ENCODE data around the gene ESYT1.

The ESYT1 gene, protein sequence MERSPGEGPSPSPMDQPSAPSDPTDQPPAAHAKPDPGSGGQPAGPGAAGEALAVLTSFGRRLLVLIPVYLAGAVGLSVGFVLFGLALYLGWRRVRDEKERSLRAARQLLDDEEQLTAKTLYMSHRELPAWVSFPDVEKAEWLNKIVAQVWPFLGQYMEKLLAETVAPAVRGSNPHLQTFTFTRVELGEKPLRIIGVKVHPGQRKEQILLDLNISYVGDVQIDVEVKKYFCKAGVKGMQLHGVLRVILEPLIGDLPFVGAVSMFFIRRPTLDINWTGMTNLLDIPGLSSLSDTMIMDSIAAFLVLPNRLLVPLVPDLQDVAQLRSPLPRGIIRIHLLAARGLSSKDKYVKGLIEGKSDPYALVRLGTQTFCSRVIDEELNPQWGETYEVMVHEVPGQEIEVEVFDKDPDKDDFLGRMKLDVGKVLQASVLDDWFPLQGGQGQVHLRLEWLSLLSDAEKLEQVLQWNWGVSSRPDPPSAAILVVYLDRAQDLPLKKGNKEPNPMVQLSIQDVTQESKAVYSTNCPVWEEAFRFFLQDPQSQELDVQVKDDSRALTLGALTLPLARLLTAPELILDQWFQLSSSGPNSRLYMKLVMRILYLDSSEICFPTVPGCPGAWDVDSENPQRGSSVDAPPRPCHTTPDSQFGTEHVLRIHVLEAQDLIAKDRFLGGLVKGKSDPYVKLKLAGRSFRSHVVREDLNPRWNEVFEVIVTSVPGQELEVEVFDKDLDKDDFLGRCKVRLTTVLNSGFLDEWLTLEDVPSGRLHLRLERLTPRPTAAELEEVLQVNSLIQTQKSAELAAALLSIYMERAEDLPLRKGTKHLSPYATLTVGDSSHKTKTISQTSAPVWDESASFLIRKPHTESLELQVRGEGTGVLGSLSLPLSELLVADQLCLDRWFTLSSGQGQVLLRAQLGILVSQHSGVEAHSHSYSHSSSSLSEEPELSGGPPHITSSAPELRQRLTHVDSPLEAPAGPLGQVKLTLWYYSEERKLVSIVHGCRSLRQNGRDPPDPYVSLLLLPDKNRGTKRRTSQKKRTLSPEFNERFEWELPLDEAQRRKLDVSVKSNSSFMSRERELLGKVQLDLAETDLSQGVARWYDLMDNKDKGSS

DNA sequence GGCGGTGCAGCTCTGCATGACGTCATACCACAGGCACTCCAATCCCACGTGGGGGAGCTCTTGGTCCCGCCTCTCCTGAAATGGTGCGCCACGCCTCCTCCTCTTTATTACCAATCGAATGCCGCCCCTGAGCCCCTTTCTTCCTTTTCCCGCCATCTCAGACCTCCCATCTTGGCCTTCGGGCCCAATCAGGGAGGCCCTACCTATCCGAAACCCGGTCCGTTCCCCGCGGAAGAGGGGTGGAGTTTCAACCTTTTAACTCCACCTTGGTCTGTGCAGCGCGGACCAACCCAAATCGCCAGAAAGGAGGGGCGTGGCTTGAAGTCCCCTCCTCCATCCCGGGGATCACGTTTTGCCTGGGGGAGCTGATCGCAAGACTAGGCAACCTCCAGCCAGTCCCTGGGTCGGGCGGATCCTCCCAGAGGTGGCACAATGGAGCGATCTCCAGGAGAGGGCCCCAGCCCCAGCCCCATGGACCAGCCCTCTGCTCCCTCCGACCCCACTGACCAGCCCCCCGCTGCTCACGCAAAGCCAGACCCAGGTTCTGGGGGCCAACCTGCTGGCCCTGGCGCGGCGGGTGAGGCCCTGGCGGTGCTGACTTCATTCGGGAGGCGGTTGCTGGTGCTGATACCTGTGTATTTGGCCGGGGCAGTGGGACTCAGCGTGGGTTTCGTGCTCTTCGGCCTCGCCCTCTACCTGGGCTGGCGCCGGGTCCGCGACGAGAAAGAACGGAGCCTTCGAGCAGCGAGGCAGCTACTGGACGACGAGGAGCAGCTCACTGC, at the start of gene ESYT1:
Gene ESYT1, plus strand, starts transcription at position 380 of the 782 bp plus-strand sequence. Its CDS starts 53 bp downstream, at position 433.
- DNase-seq, result peak; percentile 86 to 94 (median 92)

DNA sequence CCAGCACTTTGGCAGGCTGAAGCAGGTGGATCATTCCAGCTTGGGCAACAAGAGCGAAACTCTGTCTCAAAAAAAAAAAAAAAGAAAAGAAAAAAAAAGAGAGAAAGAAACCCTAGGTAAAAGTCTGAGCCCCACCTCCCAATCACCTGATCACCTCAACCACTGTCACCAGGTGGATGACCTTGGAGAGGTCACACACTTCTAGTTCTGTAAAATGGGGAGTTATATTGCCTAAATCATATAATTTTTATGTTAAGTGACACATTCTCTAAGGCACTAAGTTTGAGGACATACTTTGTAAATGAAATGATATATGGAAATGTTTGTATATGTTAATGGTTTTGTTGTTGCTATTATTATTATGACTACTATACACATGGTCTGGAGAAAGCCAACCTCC, 49.6 kb upstream of the ESYT1 start:
- no peak for DNase-seq

DNA sequence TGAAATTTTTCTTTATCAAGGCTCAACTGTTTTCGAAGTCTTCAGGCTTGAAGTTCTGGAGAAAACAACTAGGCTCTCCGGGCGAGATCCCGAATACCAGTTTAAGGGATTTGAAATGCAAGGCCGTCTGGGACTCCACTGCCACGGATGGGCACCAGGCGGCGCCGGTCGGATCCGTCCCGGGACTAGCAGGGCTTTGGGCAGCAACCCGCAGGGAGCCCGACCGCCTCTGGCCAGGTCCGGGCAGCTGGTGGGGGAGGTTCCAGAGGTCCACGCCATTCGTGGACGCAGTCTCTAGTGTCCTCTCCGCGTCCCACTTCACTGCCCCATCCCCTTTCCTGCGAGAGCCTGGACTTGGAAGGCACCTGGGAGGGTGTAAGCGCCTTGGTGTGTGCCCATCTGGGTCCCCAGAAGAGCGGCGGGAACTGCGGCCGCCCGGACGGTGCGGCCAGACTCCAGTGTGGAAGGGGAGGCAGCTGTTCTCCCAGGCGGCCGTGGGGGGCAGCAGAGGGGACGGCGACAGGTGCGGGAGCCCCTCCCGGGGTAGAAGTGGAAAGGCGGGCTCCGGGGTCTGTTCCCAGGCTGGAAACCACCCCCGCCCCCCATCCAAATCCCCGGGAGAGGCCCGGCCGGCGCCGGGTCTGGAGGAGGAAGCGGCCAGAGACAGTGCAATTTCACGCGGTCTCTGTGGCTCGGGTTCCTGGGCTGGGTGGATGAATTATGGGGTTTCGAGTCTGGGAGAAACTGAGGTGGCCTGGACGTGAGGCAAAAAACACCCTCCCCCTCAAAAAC, 48.9 kb upstream of the ESYT1 start:
- peak; percentile 16 to 30 (median 26) for DNase-seq

DNA sequence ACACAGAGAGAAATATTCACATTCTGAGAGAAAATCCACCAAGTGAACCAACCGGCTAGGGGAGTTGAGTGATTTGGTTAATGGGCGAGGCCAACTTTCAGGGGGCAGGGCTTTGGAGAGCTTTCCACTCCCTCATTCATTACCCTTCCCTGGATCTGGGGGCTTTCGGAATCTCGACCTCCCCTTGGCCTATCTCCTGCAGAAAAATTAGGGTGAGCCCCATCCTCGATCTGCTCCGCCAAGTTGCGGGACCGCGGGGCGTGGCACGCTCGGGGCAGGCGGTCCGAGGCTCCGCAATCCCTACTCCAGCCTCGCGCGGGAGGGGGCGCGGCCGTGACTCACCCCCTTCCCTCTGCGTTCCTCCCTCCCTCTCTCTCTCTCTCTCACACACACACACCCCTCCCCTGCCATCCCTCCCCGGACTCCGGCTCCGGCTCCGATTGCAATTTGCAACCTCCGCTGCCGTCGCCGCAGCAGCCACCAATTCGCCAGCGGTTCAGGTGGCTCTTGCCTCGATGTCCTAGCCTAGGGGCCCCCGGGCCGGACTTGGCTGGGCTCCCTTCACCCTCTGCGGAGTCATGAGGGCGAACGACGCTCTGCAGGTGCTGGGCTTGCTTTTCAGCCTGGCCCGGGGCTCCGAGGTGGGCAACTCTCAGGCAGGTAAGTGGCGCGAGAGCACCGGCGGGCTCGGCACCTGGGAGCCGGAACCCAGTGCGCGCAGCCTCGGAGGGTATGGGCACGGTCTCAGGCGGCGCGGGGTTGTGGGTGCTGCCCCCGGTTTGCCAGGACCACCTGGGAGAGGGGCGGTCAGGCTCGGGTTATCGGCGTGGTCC, 48.1 kb upstream of the ESYT1 start, which contains the start of gene ERBB3:
Gene ERBB3, plus strand, starts transcription at position 443 of the 833 bp plus-strand sequence. Its CDS starts 136 bp downstream, at position 579.
- peak; percentile 15 to 21 (median 18) for DNase-seq

DNA sequence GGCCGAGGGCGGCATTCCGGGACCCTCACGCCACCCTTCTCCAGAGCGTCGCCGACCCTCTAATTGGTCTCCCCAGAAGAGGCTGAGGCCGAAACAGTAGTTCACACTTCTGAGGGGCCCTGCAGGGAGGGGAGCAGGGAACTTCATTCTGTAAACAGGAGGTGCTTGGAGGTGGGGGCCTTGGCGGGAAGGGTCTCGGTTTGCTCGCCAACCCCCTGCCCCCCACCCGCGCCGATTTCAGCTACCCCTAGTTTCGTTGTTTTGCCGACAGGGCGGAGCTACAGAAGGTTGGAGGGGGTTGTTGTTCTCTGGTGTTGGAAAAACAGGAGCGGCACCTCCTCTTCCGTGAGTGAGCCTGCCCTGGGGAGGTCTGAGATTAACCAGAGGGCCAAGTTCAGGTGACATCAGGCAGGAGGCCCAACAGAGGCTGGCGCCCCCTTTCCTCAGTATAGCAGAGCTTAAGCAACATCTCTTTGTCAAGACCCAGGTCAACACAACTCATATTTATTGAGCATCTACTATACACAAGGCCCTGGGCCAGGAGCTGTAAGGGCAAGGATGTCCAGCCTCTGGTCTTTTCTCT, 47.4 kb upstream of the ESYT1 start:
- no peak for DNase-seq

DNA sequence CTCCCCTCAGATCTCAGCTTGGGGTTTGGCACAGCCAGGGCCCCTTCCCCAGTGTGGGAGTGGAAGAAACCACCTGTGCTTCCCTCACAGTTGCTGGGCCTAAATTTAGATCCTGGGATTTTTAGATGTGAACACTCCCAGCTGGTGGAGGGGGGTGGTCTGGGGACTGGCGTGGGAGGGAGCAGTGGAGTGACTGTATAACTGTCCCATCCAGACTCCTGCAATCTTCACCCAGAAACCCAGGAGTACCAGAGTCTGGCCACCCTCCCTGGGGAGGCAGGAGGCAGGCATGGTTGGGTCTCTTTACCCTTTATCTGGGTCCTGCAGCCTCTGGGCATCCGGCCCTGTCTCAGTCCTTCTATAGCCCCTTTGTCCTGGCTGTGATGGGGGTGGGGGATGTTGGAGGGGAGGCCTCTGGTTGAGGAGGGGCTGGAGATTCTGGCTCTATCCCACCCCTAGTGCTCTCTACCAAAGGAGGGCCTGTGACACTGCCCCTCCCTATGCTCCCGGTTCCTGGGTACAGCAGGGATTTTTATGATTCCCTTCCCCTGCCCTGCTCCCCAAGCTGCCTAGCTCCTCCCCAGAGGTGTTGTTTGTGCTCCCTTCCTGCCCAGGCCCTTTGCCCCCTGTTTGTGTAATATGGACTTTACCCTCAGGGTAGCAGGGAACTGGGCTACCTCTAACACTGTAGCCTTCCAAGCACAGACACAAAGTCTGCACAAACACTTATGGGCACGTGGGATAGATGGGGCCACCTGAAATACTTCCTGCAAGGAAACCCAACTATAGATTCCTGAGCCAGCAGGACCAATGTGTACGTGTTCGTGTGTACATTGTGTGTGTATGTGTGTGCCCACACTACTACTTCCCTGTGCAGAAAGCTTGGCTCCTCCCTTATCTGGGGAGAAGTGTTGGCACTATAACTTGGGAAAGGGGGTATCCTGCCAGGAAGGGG, 46.4 kb upstream of the ESYT1 start:
- no peak for DNase-seq

DNA sequence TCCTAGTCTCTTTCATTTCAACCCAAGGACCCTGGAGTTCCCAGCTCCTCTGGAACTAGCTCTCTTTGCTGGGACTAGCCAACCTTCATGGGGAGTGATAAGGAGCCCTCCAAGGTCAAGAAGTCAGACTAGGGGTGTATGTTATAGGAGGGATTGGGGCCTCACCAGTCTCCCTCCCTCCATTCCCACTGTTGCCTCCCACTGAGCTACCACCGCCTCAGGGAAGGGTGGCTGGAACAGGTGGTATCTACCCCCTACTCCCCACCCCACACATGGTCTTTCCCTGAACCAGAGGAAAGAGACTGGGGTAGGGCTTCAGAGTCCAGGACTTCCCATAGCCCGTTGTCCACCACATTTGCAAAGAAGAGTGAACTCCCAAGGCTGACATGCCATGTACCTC, 45.7 kb upstream of the ESYT1 start:
- DNase-seq, result no peak

DNA sequence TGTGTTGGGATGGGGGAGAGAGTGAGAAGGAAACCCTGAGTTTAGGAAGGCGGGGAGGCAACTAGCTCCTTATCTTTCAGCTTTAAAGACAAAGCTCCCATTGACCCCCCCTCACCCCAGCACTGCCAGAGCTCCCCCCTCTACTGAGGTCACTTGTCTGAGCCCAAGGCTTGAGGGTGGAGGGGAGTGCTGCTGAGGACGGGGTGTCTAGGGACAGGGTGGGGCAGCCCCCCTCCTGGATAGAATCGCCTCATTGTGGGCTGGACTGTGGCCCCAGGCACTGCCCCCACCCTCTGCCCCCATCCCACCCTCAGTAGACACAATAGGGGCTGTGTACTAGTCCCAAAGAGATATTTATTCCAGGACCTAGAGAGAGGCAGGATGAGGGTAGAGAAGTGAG, 45.1 kb upstream of the ESYT1 start:
- DNase-seq, result no peak

DNA sequence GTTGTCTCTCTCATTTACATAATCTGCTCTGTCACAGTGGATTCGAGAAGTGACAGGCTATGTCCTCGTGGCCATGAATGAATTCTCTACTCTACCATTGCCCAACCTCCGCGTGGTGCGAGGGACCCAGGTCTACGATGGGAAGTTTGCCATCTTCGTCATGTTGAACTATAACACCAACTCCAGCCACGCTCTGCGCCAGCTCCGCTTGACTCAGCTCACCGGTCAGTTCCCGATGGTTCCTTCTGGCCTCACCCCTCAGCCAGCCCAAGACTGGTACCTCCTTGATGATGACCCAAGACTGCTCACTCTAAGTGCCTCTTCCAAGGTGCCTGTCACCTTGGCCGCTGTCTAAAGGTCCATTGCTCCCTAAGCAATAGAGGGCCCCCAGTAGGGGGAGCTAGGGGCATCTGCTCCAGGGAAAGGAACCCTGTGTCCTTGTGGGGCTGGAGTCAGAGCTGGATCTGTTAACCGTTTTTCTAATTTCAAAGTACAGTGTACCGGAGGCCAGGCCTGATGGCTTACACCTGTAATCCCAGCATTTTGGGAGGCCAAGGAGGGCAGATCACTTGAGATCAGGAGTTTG, 43.0 kb upstream of the ESYT1 start:
- no peak for DNase-seq

DNA sequence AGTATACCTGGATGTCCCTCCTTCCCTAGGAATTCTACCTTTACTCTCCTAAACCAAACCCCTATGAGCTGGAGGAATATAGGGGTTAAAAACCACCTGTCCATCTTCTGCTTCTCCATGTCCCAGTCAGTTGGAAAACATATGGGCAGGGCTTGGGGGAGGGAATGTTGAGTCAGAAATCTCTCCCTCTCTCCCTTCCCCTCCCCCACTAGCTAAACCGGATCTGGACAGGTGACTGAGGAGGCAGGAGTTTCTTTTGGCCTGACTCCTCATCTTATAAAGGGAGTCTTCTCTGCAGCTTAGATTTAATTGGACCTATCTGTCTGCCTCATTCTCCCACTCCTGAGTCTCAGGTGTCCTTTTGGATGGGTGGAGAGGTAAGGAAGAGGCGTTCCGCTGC, 42.0 kb upstream of the ESYT1 start:
- DNase-seq, result no peak

DNA sequence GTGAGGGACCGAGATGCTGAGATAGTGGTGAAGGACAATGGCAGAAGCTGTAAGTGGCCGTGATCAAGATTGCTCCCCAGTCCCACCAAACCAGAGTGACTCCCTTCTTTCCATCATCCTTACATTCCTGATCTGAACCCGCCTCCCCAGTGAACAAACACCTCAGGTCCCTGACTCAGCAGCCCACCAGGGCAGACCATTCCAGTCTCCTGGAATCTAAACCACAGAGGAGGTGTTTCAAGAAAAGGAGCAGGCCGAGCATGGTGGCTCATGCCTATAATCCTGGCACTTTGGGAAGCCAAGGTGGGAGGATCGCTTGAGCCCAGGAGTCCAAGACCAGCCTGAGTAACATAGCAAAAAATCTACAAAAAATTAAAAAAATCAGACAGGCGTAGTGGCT, 41.5 kb upstream of the ESYT1 start:
- no peak for DNase-seq

DNA sequence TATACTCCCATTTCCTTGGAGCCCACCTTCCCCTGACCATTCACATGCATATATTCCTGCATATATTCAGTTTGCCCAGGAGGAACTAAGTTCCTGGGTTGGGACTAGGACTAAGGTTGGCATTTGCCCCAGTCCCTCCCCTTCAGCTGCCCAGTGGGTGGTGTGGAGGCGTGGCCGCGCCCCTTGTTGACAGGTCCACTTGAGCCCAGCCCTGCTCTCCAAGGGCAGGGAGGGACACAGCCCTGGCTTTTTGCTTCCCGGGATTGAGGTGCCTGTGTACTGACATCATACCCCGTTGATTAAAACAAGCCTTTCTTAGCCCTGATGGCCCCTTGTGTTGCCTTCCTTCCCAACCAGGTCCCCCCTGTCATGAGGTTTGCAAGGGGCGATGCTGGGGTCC, 40.8 kb upstream of the ESYT1 start:
- no peak for DNase-seq

DNA sequence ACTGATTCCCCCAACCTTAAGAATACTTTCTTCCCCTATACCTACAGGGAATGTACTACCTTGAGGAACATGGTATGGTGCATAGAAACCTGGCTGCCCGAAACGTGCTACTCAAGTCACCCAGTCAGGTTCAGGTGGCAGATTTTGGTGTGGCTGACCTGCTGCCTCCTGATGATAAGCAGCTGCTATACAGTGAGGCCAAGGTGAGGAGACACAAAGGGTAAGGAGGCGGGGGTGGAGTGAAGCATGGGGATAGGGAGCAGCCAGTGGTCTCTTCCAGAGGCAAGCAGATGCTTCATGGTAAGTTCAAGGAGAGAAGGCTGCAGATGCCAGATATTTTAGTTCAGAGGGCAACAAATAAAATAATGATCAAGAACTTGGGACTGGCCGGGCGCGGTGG, 30.3 kb upstream of the ESYT1 start:
- no peak for DNase-seq

DNA sequence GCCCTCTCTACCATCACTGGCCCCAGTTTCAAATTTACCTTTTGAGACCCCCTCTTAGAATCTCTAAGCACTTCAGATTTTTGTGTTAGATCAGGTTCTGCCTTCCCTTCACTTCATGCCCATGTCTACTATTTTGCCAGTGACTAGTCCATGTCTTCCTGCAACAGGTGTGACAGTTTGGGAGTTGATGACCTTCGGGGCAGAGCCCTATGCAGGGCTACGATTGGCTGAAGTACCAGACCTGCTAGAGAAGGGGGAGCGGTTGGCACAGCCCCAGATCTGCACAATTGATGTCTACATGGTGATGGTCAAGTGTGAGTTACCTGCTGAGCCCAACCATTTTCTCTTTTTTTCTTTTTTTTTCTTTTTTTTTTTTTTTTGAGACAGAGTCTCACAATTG, 29.5 kb upstream of the ESYT1 start:
- no peak for DNase-seq

DNA sequence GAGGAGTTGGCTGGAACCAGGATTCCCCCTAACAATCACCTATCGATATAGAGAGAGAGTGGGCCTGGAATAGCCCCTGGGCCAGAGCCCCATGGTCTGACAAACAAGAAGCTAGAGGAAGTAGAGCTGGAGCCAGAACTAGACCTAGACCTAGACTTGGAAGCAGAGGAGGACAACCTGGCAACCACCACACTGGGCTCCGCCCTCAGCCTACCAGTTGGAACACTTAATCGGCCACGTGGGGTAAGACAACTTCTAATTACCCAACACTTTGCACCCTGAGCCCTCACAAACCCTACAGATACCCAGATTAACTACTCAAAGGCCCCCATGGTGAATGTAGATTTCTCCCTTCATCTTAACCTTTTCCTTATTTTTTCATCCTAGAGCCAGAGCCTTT, 28.3 kb upstream of the ESYT1 start:
- DNase-seq, result no peak

DNA sequence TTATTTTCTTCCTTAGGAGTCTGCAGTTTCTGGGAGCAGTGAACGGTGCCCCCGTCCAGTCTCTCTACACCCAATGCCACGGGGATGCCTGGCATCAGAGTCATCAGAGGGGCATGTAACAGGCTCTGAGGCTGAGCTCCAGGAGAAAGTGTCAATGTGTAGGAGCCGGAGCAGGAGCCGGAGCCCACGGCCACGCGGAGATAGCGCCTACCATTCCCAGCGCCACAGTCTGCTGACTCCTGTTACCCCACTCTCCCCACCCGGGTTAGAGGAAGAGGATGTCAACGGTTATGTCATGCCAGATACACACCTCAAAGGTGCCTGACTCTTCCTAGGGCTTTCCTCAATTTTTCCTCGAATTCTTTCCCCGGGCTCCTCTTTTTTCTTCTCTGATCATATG, 27.0 kb upstream of the ESYT1 start:
- DNase-seq, result no peak

DNA sequence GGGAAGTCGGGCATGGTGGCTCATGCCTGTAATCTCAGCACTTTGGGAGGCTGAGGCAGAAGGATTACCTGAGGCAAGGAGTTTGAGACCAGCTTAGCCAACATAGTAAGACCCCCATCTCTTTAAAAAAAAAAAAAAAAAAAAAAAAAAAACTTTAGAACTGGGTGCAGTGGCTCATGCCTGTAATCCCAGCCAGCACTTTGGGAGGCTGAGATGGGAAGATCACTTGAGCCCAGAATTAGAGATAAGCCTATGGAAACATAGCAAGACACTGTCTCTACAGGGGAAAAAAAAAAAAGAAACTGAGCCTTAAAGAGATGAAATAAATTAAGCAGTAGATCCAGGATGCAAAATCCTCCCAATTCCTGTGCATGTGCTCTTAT, 25.4 kb upstream of the ESYT1 start:
- DNase-seq, result no peak

DNA sequence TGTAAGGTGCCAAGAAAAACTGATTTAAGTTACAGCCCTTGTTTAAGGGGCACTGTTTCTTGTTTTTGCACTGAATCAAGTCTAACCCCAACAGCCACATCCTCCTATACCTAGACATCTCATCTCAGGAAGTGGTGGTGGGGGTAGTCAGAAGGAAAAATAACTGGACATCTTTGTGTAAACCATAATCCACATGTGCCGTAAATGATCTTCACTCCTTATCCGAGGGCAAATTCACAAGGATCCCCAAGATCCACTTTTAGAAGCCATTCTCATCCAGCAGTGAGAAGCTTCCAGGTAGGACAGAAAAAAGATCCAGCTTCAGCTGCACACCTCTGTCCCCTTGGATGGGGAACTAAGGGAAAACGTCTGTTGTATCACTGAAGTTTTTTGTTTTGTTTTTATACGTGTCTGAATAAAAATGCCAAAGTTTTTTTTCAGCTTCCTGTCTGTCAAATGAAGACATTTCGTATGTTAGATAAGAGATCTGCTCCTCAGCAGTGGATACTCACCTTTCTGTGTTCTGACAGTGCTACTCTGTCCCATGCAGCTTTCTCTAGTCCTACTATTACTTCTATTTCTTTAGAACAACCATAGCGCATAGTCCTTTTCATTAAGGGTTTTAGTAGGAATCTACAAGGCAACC, 24.9 kb upstream of the ESYT1 start:
- DNase-seq, result no peak

DNA sequence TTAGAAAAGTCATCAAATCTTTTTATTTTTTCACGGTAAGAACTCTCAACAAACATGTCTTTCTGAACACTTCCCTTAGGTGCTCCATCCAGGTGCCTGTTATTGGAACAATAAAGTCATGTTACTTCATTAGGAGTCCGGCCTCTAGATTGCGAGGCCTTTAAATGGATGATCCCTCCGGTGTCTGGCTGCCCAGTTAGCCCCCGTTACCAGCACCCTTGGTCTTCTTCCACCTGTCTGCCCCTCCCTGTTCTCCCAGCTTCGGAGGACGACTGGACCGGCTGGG, 24.3 kb upstream of the ESYT1 start:
- no peak for DNase-seq
